C4-2B (cell line): ENCODE measurements around the gene TRIM71.

Source experiments
- H3K27ac ChIP-seq: fragments of 450-650 bp; 2 replicates; pipeline ENCODE4 v1.5.1; 2017
- CTCF ChIP-seq: fragments of 450-650 bp; conservative IDR thresholded peaks from 2 replicates; pipeline ENCODE4 v1.5.1; 2017; ENCODE audit warnings: mild to moderate bottlenecking
- ZFX ChIP-seq: fragments of 450-650 bp; IDR thresholded peaks from 2 replicates; pipeline ENCODE4 v1.6.1; 2017

The TRIM71 gene

DNA sequence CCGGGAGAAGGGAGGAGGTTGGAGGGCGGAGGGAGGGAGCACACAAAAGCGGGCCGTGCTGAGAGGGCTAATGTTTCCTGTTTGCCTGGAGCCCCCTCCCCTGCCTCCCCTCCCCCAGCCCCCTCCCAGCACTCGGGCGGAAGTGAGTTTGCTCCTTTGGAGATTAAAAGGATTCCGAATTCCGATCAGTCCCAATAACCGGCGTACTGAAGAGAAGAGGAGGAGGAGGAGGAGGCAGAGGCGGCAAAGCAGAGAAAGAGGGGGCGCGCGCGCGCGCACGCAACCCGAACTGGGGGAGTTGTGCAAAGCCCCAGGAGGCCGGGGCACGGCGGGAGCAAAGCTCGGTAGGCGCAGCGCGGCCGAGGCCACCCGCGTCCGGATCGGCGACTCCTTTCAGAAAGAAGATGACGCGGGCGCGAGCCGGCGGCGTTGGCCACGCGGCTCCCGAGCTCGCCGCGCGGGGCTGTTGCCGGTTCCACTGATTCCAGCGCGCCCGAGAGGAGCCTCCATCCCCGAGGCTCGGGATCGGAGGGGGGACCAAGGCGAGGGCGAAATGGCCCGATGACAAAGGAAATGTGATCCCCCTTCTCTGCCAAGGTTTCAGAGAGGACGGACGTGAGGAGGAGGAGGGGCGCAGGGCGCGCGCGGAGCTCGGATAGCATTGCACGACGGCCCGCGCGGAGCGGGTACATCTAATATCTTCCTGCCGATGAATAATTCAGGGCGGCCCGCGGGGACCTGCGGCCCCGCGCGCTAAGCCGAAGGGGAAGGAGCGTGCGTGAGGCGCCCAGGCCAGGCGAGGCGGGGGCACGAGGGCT is 1.1 kb upstream of the TRIM71 start:
- no peak overlapping the region for H3K27ac ChIP-seq
- TF ChIP-seq CTCF: no peak
- no peak for TF ChIP-seq ZFX

DNA sequence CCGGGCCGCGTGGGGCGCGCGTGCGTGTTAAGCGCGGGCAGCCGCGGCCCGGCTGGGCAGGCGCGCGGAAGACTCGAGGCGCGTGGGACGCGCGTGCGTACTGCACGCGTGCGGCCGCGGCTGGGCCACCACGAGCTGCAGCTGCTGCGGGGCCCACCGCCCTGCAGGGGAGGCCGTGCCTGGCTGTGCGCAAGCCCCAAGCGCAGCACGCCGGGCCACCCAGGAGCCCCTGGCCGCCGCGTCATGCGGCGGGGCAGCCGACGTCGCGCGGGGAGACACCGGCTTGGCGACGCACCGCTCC is 590 bp upstream of the TRIM71 start:
- no peak overlapping the region for H3K27ac ChIP-seq
- TF ChIP-seq ZFX: no peak
- no peak for TF ChIP-seq CTCF

DNA sequence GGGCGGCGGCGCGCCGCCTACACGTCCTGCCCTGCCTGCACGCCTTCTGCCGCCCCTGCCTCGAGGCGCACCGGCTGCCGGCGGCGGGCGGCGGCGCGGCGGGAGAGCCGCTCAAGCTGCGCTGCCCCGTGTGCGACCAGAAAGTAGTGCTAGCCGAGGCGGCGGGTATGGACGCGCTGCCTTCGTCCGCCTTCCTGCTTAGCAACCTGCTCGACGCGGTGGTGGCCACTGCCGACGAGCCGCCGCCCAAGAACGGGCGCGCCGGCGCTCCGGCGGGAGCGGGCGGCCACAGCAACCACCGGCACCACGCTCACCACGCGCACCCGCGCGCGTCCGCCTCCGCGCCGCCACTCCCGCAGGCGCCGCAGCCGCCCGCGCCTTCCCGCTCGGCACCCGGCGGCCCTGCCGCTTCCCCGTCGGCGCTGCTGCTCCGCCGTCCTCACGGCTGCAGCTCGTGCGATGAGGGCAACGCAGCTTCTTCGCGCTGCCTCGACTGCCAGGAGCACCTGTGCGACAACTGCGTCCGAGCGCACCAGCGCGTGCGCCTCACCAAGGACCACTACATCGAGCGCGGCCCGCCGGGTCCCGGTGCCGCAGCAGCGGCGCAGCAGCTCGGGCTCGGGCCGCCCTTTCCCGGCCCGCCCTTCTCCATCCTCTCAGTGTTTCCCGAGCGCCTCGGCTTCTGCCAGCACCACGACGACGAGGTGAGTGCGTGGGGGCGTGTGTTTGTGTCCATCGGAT is 602 bp downstream of the TRIM71 start:
- TF ChIP-seq CTCF (no peak), ZFX (no peak)
- no peak overlapping the region for H3K27ac ChIP-seq

DNA sequence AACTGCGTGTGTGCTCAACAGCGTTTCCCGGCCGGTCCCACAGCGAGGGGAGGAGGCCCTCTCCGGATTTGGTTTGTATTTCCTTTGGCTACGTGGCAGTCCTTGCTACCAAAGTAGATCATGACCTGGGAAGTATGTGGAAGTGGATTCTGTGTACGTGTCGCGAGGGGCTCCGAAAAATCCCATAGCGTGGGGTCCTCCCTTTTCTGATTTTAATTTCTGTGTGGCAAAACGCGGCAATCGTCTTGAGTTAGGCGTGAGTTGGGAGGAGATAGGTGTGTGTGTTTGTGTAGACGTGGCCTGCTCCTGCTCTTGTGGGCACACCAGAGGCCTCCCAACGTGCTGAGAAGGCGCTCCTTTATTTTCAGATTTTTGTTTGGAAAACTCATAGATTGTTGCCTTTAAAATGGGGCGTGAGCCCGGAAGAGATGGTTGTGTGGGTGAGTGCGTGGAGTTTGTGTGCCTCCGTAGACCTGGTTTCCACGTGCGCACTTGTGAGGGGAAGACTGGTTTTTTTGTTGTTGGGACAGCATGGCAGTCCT is 1.2 kb downstream of the TRIM71 start:
- TF ChIP-seq ZFX (no peak), CTCF (no peak)
- H3K27ac ChIP-seq: no peak overlapping the region

DNA sequence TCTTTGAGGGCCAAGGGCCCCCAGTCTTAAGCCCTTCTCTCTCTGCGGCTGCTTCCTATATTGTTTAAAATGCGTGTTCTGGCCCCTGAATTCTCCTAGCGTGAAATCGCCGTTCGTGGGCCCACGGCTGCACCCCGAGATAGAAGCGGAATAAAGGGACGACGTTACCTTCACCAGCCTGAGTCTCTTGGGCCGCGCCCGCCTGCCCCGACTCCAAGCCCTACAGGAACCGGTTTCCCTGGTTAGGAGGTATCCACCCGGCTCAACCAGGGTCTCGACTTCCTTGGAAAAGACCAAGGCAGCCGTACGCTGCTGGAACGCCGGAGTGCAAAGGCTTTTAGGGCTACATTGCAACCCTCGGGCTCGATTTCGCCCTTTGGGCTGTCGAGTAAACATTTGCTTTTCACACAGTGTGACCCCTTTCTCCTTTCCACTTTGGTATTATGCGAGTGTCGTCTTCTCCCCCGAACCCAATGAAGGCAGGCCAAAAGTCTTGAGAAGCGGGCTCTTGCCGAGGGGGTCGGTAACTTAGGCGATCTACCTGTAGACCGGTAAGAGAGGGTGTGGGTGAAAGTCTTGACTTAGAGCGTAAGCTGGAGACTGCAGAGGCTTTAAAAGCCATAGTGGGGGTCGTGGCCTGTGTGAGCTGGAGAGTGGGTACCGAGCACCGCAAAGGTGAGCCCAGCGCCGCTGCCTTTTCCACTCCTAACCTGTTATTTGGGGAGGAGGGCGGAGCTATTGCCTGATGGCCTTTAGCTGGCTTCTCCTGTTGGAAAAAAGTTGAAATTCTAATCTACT is 2.0 kb downstream of the TRIM71 start:
- no peak for TF ChIP-seq ZFX
- TF ChIP-seq CTCF: no peak
- H3K27ac ChIP-seq: no peak overlapping the region

GRCh38 chr3:32820430-32820829 is 2.6 kb downstream of the TRIM71 start:
- TF ChIP-seq CTCF: no peak
- H3K27ac ChIP-seq: no peak overlapping the region
